DOHH2 (cell line): ENCODE measurements around the gene GNAO1.

Experiments
- H3F3A ChIP-seq: fragments of 200-600 bp; sonication (generic), shearing (Covaris generic); 2 replicates; pipeline ENCODE4 v1.6.0; 2016; ENCODE audit warnings: antibody characterized with exemption, mild to moderate bottlenecking; ENCODE audit not compliant: control insufficient read depth, insufficient read depth
- H3K27ac ChIP-seq: fragments of 200-600 bp; sonication (generic); 2 replicates; pipeline ENCODE4 v1.5.1; 2014; ENCODE audit warnings: low read depth, mild to moderate bottlenecking, low read length, moderate library complexity
- H3K27me3 ChIP-seq: fragments of 200-600 bp; sonication (generic); 2 replicates; pipeline ENCODE4 v1.6.1; 2014; ENCODE audit warnings: mild to moderate bottlenecking, low read length, mixed read lengths; ENCODE audit not compliant: control insufficient read depth
- H3K36me3 ChIP-seq: fragments of 200-600 bp; sonication (generic); 2 replicates; pipeline ENCODE4 v1.6.1; 2014; ENCODE audit warnings: mild to moderate bottlenecking, low read length, moderate library complexity, mixed read lengths; ENCODE audit not compliant: control insufficient read depth
- H3K4me1 ChIP-seq: fragments of 200-600 bp; sonication (generic); 2 replicates; pipeline ENCODE4 v1.6.1; 2014; ENCODE audit warnings: mild to moderate bottlenecking, low read length, mixed read lengths; ENCODE audit not compliant: control insufficient read depth
- H3K4me2 ChIP-seq: fragments of 200-600 bp; sonication (generic); 2 replicates; pipeline ENCODE4 v1.6.0; 2014; ENCODE audit warnings: mild to moderate bottlenecking, low read length, moderate library complexity
- H3K4me3 ChIP-seq: fragments of 200-600 bp; sonication (generic); 2 replicates; pipeline ENCODE4 v1.5.1; 2014; ENCODE audit warnings: mild to moderate bottlenecking, low read length, mixed read lengths
- H3K79me2 ChIP-seq: fragments of 200-600 bp; sonication (generic); 2 replicates; pipeline ENCODE4 v1.6.1; 2014; ENCODE audit warnings: mild to moderate bottlenecking, low read length, mixed read lengths; ENCODE audit not compliant: control insufficient read depth
- H3K9me2 ChIP-seq: fragments of 200-600 bp; sonication (generic); replicated peaks from 2 replicates; pipeline ENCODE4 v1.6.1; 2014; ENCODE audit warnings: mild to moderate bottlenecking, low read length, mixed read lengths; ENCODE audit not compliant: control insufficient read depth
- H3K9me3 ChIP-seq: fragments of 200-600 bp; sonication (generic); 2 replicates; pipeline ENCODE4 v1.6.1; 2014; ENCODE audit warnings: antibody characterized with exemption, low read length, mixed read lengths; ENCODE audit not compliant: control insufficient read depth, insufficient read depth
- H4K20me1 ChIP-seq: fragments of 200-600 bp; sonication (generic); 2 replicates; pipeline ENCODE4 v1.6.0; 2014; ENCODE audit warnings: low read depth, mild to moderate bottlenecking, antibody characterized with exemption, low read length, moderate library complexity; ENCODE audit not compliant: control insufficient read depth, insufficient read depth
- CTCF ChIP-seq: fragments of 200-600 bp; sonication (generic); IDR thresholded peaks from one replicate; pipeline ENCODE4 v1.5.1; 2014; ENCODE audit warnings: antibody characterized with exemption, mild to moderate bottlenecking, low read depth, low read length; ENCODE audit not compliant: poor library complexity, severe bottlenecking
- EZH2phosphoT487 ChIP-seq: fragments of 200-600 bp; sonication (generic); IDR thresholded peaks from 2 replicates; pipeline ENCODE4 v1.6.1; 2017; ENCODE audit warnings: borderline replicate concordance, mild to moderate bottlenecking, antibody characterized with exemption, low read length, moderate library complexity, mixed read lengths

The GNAO1 gene

GRCh38 chr16:56370875-56371659 is 179.8 kb downstream of the GNAO1 start:
- Histone ChIP-seq H3K79me2 (peaks cover 45% of the 10 kb centered on the region), H3K27me3 (no peaks in the 10 kb centered on the region), H3K36me3 (peaks cover 93% of the 10 kb centered on the region), H3K4me3 (no peak overlapping the region), H3K27ac (no peak overlapping the region), H3K4me2 (no peak overlapping the region), H3K9me3 (no peaks in the 10 kb centered on the region), H4K20me1 (peaks cover 13% of the 10 kb centered on the region; the same call in 1 of the 2 replicates), H3K9me2 (no peaks in the 10 kb centered on the region), H3F3A (no peaks in the 10 kb centered on the region), H3K4me1 (no peaks in the 10 kb centered on the region)
- TF ChIP-seq EZH2phosphoT487: no peak
- TF ChIP-seq CTCF: no peak

GRCh38 chr16:56371660-56371937 is 180.3 kb downstream of the GNAO1 start:
- H3K79me2 ChIP-seq: peaks cover 50% of the 10 kb centered on the region
- H3K9me2 ChIP-seq: no peaks in the 10 kb centered on the region
- H3K9me3 ChIP-seq: no peaks in the 10 kb centered on the region
- TF ChIP-seq CTCF: no peak
- TF ChIP-seq EZH2phosphoT487: no peak
- H3K4me1 ChIP-seq: no peaks in the 10 kb centered on the region
- peaks cover 13% of the 10 kb centered on the region; the same call in 1 of the 2 replicates for H4K20me1 ChIP-seq
- H3K36me3 ChIP-seq: peaks cover 92% of the 10 kb centered on the region
- no peak overlapping the region for H3K4me2 ChIP-seq
- no peaks in the 10 kb centered on the region for H3K27me3 ChIP-seq
- H3K27ac ChIP-seq: no peak overlapping the region
- no peaks in the 10 kb centered on the region for H3F3A ChIP-seq
- no peak overlapping the region for H3K4me3 ChIP-seq

GRCh38 chr16:56372013-56372634 is 180.8 kb downstream of the GNAO1 start:
- Histone ChIP-seq H3K9me3 (no peaks in the 10 kb centered on the region), H3K27ac (no peak overlapping the region), H3K4me1 (no peaks in the 10 kb centered on the region), H3K9me2 (no peaks in the 10 kb centered on the region), H3F3A (no peaks in the 10 kb centered on the region), H4K20me1 (peaks cover 13% of the 10 kb centered on the region; the same call in 1 of the 2 replicates), H3K4me2 (no peak overlapping the region), H3K27me3 (no peaks in the 10 kb centered on the region), H3K36me3 (peaks cover 90% of the 10 kb centered on the region), H3K79me2 (peaks cover 55% of the 10 kb centered on the region), H3K4me3 (no peak overlapping the region)
- TF ChIP-seq CTCF: no peak
- no peak for TF ChIP-seq EZH2phosphoT487
